ENCODE measurements around the gene PEF1.

DNA sequence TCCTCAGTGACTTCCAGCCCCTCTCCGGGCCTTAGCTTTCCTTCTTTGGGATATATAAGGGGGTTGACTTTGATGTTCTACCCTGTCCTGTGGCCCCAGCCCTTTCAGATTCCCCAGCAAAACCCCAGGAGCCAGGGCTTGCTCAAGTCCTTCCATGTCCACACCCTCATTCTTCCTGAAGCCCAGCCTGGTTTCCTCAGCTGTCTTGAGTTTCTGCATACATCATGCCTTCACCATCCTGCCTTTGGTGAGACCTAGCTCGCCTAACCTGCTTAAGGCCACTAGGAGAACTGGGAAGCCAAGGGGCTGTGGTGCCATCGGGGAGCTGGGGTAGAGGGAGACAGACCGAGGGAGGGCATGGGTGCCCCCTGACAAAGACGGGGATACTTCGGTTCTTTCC, 17.2 kb upstream of the PEF1 start:
- TF ChIP-seq TCF4 (CRISPR knock-in tag; IDR thresholded peaks at IDR 0.05; ENCODE audit: borderline replicate concordance): no peak
- TF ChIP-seq GLIS3 (CRISPR knock-in tag; IDR thresholded peaks at IDR 0.05): no peak
- no peak for TF ChIP-seq RARB (CRISPR knock-in tag; IDR thresholded peaks at IDR 0.05)
- TF ChIP-seq ZNF565 (CRISPR knock-in tag; conservative IDR thresholded peaks at IDR 0.05; ENCODE audit: low read depth): no peak
- TF ChIP-seq SNAI2 (CRISPR knock-in tag; IDR thresholded peaks at IDR 0.05): no peak

Data from SK-N-SH treated with all-trans-retinoic acid at 6 μM for 48 hours (cell line).